Panc1 (cell line): ENCODE measurements around the gene MAP2. TPM values are rescaled to one million over a fixed set of nuclear protein-coding genes. Genes with fewer than 3 reads are reported as not detected.

Experiments used
- ATAC-seq: fragments of 200-7000 bp; cut with Tn5 transposase; 2 replicates; pipeline ENCODE4 v1.9.1; 2020; ENCODE audit warnings: mild to moderate bottlenecking, moderate library complexity
- Bru-seq: library from RNA; stranded (reverse); fragments of 400-500 nt; gene quantifications from one replicate; lab custom pipeline; 2021; lab: Mats Ljungman, UMichigan
- BruChase-seq, 2 experiments: library from RNA; stranded (reverse); fragments of 400-500 nt; gene quantifications; one replicate each; lab custom pipeline; 2021; lab: Mats Ljungman, UMichigan
- BruUV-seq: library from RNA; stranded (reverse); fragments of 400-500 nt; replicated peaks from 2 replicates; lab custom pipeline; 2021; lab: Mats Ljungman, UMichigan
- CTCF ChIA-PET: fragments of 300-600 bp; sonication (Branson Sonifier 250); formaldehyde crosslinking; loops from one replicate; lab custom pipeline; 2022; ENCODE audit warnings: antibody characterized with exemption; lab: Charles Lee
- POLR2A ChIA-PET: fragments of 300-600 bp; sonication (Branson Sonifier 250); formaldehyde crosslinking; loops from one replicate; lab custom pipeline; 2022; ENCODE audit warnings: antibody characterized with exemption; lab: Charles Lee
- DNase-seq: peaks from one replicate; pipeline ENCODE4 v3.0.0-alpha.2; 2010; ENCODE audit warnings: low read depth, low spot score
- H3K27ac ChIP-seq: 2 replicates; pipeline ENCODE4 v1.5.1; 2011; ENCODE audit warnings: mild to moderate bottlenecking, low read length, inconsistent platforms
- H3K27me3 ChIP-seq: fragments of 200-500 bp; sonication (Bioruptor generic); 2 replicates; pipeline ENCODE4 v1.6.0; 2014; ENCODE audit warnings: low read length, inconsistent platforms; ENCODE audit not compliant: control insufficient read depth, insufficient read depth
- H3K36me3 ChIP-seq: fragments of 200-500 bp; sonication (Bioruptor generic); 2 replicates; pipeline ENCODE4 v1.5.1; 2014; ENCODE audit warnings: inconsistent platforms, mild to moderate bottlenecking, low read length, moderate library complexity; ENCODE audit not compliant: control insufficient read depth, insufficient read depth
- H3K4me1 ChIP-seq: 2 replicates; pipeline ENCODE4 v1.5.1; 2011; ENCODE audit warnings: inconsistent platforms, mild to moderate bottlenecking, low read length, moderate library complexity; ENCODE audit not compliant: control insufficient read depth, insufficient read depth
- H3K4me3 ChIP-seq, 2 experiments: 2 replicates each; pipeline ENCODE4 v1.5.1; 2011 to 2012; ENCODE audit warnings: low read depth in 2 of 2, low read length in 2 of 2, mild to moderate bottlenecking in 2 of 2, inconsistent platforms in 1 of 2, moderate library complexity in 1 of 2
- H3K9me3 ChIP-seq: fragments of 200-500 bp; sonication (Bioruptor generic); 2 replicates; pipeline ENCODE4 v1.5.1; 2014; ENCODE audit warnings: low read depth, mild to moderate bottlenecking, inconsistent platforms, low read length, moderate library complexity; ENCODE audit not compliant: control insufficient read depth, insufficient read depth
- CTCF ChIP-seq: fragments of 450-650 bp; IDR thresholded peaks from 2 replicates; pipeline ENCODE4 v1.5.1; 2017; ENCODE audit warnings: mild to moderate bottlenecking
- POLR2AphosphoS5 ChIP-seq: IDR thresholded peaks from 2 replicates; pipeline ENCODE4 v1.6.1; 2012; ENCODE audit warnings: mild to moderate bottlenecking, low read depth, low read length, moderate library complexity
- REST ChIP-seq, 2 experiments: IDR thresholded peaks; 2 replicates each; pipeline ENCODE4 v1.6.1; 2011 to 2012; ENCODE audit warnings: low read depth in 2 of 2, control low read depth in 1 of 2, low read length in 1 of 2, mild to moderate bottlenecking in 1 of 2, moderate library complexity in 1 of 2; ENCODE audit not compliant: insufficient read depth in 1 of 2
- SIN3A ChIP-seq: IDR thresholded peaks from 2 replicates; pipeline ENCODE4 v1.6.1; 2012; ENCODE audit warnings: low read depth, mild to moderate bottlenecking, low read length, moderate library complexity, borderline replicate concordance; ENCODE audit not compliant: insufficient read depth
- TCF7L2 ChIP-seq: IDR thresholded peaks from 2 replicates; pipeline ENCODE4 v1.6.1; 2011; ENCODE audit warnings: mild to moderate bottlenecking, low read depth, low read length, inconsistent platforms
- in situ Hi-C: cut with HindIII; loops from 2 replicates; pipeline ENCODE4 v1.10.0; 2016; ENCODE audit warnings: low sequenced_read_pairs, low pct_unique_long_range_greater_than_20kb
- intact Hi-C: fragments of 100-400 bp; cut with micrococcal nuclease; formaldehyde crosslinking; loops from one replicate; pipeline ENCODE4 v1.10.0; 2022; ENCODE audit not compliant: unreplicated experiment
- long read RNA-seq: library from polyadenylated mRNA; unstranded; transcript quantifications from one replicate; pipeline ENCODE4 v2.0.0, GENCODE V29; 2021; ENCODE audit not compliant: unreplicated experiment
- polyA plus RNA-seq: library from polyadenylated mRNA; unstranded; fragments of >200 nt; gene quantifications from one replicate; pipeline ENCODE4 v1.2.1, GENCODE V29; 2012; ENCODE audit warnings: missing spikeins; ENCODE audit not compliant: insufficient read length
- total RNA-seq: library from RNA; stranded (reverse); gene quantifications from one replicate; pipeline ENCODE4 v1.2.1, GENCODE V29; 2021; ENCODE audit not compliant: unreplicated experiment

MAP2 gene
- total RNA-seq (44.9 TPM), Bru-seq, nascent RNA (percentile 76 among the genes with signal in this experiment), BruChase-seq, experiment 1, labeled RNA remaining after a 2-hour chase (percentile 68 among the genes with signal in this experiment), BruChase-seq, experiment 2, labeled RNA remaining after a 6-hour chase (percentile 68 among the genes with signal in this experiment)
- polyA plus RNA-seq: 26.6 TPM
- long read RNA-seq, partial matches to known transcripts: 22 of 46 reads
- long read RNA-seq, other reads (novel, unspliced or antisense): 22 of 46 reads

DNA sequence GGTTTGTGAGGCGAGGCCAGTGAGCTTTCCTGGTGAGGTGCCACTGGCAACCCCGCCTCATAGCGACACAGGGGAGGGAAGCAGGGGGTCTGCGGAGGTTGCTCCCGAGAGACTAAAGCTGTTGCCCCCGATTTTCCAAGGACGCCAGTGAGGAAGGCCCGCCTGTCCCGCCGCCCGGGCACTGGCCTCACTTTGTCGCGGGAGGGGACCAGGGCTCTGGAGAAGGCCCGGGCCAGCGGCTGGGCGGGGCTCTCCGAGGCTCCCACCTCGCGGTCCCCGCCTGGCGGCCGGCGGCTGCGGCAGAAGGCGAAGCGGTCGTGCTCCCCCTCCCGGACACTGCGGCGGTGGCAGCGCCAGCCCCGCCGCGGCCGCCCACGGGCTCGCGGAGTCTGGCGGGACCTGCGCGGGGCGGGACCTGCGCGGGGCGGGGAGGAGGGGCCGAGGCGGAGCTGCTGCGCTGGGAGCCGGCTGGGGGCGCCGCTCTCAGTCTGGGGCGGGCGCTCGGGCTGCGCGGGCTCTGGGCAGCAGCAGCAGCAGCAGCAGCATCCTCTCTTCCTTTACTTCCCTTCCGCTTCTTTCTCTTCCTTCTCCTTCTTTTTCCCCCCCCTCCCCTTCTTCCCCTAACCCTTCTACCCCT is at the start of gene MAP2:
TSS of gene MAP2 (plus strand) at position 486 of the 637 bp plus-strand sequence. CDS start 229,124 bp downstream, outside the sequence.
- TF ChIP-seq SIN3A (no peak; the same call in 1 of the 2 replicates), REST (IDR thresholded peaks at IDR 0.05; ENCODE audit: insufficient read depth in 1 of 2, low read depth in 2 of 2, low read length in 1 of 2) (no peak), TCF7L2 (no peak), POLR2AphosphoS5 (no peak), CTCF (peak; percentile 99)
- H3K4me1 ChIP-seq: peaks cover 10% of the 10 kb centered on the region
- H3K9me3 ChIP-seq: no peaks in the 10 kb centered on the region; the same call in 1 of the 2 replicates
- in situ Hi-C loops: no loop called here
- ChIA-PET POLR2A (no interaction called here), CTCF (interaction anchor here (0.5 to 1.7 kb wide), 9 partner anchors 79 to 1730 kb away, joined by 3 to 7 read pairs (median 4); partner anchors contain the start of gene PTH2R)
- H3K27me3 ChIP-seq: no peaks in the 10 kb centered on the region
- no peak for DNase-seq
- BruUV-seq: no TSS peak
- ATAC-seq: peak; percentile 97
- no peaks in the 10 kb centered on the region for H3K36me3 ChIP-seq
- H3K27ac ChIP-seq: peak within 1 kb of the TSS; percentile 81
- H3K4me3 ChIP-seq: peak within 1 kb of the TSS; percentile 86 to 90
- intact Hi-C loops: loop anchor here (2.0 to 10.0 kb wide), 4 partner anchors 89 to 1026 kb away; no protein-coding TSS in a partner anchor

DNA sequence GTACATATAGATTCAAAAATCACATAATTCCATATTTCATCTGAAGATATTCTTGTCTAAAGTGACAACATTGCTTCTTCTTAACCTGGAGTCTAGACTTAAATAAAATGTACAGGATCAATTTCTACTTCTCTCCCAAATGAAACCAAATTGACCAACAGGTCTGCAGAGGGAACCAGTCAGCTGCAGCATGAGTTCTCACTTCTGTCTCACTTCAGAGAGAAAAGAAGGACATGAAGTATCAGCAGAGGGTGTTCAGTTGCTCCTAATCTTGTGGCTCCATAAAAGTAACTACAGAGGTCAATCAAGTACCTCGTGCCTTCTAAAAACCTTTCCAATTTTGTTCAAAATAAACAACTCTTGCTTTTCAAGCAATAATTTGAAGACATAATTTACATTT is 47.2 kb upstream of the MAP2 start:
- ATAC-seq (no peak), DNase-seq (no peak)
- Histone ChIP-seq H3K27me3 (no peaks in the 10 kb centered on the region), H3K27ac (peak overlapping the region; percentile 46; the same call in 1 of the 2 replicates), H3K4me3 (no peak overlapping the region), H3K36me3 (no peaks in the 10 kb centered on the region), H3K9me3 (peaks cover 35% of the 10 kb centered on the region; the same call in 1 of the 2 replicates), H3K4me1 (no peaks in the 10 kb centered on the region; the same call in 1 of the 2 replicates)
- no TSS peak for BruUV-seq
- intact Hi-C loops (no loop called here), in situ Hi-C loops (no loop called here)
- ChIA-PET POLR2A (no interaction called here), CTCF (no interaction called here)
- TF ChIP-seq POLR2AphosphoS5 (no peak), TCF7L2 (no peak), CTCF (no peak), REST (IDR thresholded peaks at IDR 0.05; ENCODE audit: insufficient read depth in 1 of 2, low read depth in 2 of 2, low read length in 1 of 2) (no peak), SIN3A (no peak)
